GM23338 (cell line): Measurements from ENCODE around the gene NME5. TPM values are rescaled to one million over a fixed set of nuclear protein-coding genes. Genes with fewer than 3 reads are reported as not detected.

Source experiments
- ATAC-seq: fragments of 200-7000 bp; cut with Tn5 transposase; 3 replicates; pipeline ENCODE4 v1.9.1; 2020
- DNase-seq: peaks from one replicate; pipeline ENCODE4 v3.0.0-alpha.2; 2015; ENCODE audit warnings: low spot score
- H2AFZ ChIP-seq: fragments of 200-600 bp; sonication (generic); 2 replicates; pipeline ENCODE4 v1.8.0; 2016; ENCODE audit warnings: antibody characterized with exemption, mild to moderate bottlenecking, moderate library complexity
- H3F3A ChIP-seq: fragments of 200-600 bp; sonication (generic); replicated peaks from 2 replicates; pipeline ENCODE4 v1.8.0; 2017; ENCODE audit warnings: antibody characterized with exemption, mixed run types, low read depth
- H3K27ac ChIP-seq: fragments of 200-600 bp; sonication (generic); 2 replicates; pipeline ENCODE4 v1.6.1; 2016; ENCODE audit warnings: low read depth
- H3K27me3 ChIP-seq: fragments of 200-600 bp; sonication (generic); 2 replicates; pipeline ENCODE4 v1.8.0; 2016; ENCODE audit warnings: mild to moderate bottlenecking, mixed run types, moderate library complexity; ENCODE audit not compliant: insufficient read depth
- H3K36me3 ChIP-seq: fragments of 200-600 bp; sonication (generic); 2 replicates; pipeline ENCODE4 v1.8.0; 2016; ENCODE audit warnings: mild to moderate bottlenecking; ENCODE audit not compliant: insufficient read depth
- H3K4me1 ChIP-seq: fragments of 200-600 bp; sonication (generic); 2 replicates; pipeline ENCODE4 v1.8.0; 2016; ENCODE audit warnings: mild to moderate bottlenecking, moderate library complexity; ENCODE audit not compliant: insufficient read depth
- H3K4me2 ChIP-seq: fragments of 200-600 bp; sonication (generic); 2 replicates; pipeline ENCODE4 v1.7.1; 2017; ENCODE audit warnings: mixed run types
- H3K4me3 ChIP-seq: fragments of 200-600 bp; sonication (generic); 2 replicates; pipeline ENCODE4 v1.6.1; 2016; ENCODE audit warnings: mixed run types
- H3K79me2 ChIP-seq: fragments of 200-600 bp; sonication (generic); replicated peaks from 2 replicates; pipeline ENCODE4 v1.8.0; 2017; ENCODE audit warnings: mild to moderate bottlenecking; ENCODE audit not compliant: insufficient read depth
- H3K9me2 ChIP-seq: fragments of 200-600 bp; sonication (generic); 2 replicates; pipeline ENCODE4 v1.8.0; 2017; ENCODE audit not compliant: insufficient read depth
- H4K20me1 ChIP-seq: fragments of 200-600 bp; sonication (generic); replicated peaks from 2 replicates; pipeline ENCODE4 v1.8.0; 2017; ENCODE audit warnings: mild to moderate bottlenecking; ENCODE audit not compliant: insufficient read depth
- H3K27ac Mint-ChIP-seq: 2 replicates; pipeline ENCODE4 v1.8.0; 2020; ENCODE audit warnings: inconsistent platforms, mild to moderate bottlenecking, moderate library complexity, mixed read lengths
- H3K27me3 Mint-ChIP-seq: 3 replicates; pipeline ENCODE4 v1.8.0; 2022; ENCODE audit warnings: low read depth, mild to moderate bottlenecking, moderate library complexity, mixed read lengths, inconsistent platforms; ENCODE audit not compliant: insufficient read depth, poor library complexity
- H3K36me3 Mint-ChIP-seq: 3 replicates; pipeline ENCODE4 v1.8.0; 2021; ENCODE audit warnings: low read depth, mild to moderate bottlenecking, inconsistent platforms, moderate library complexity, mixed read lengths
- H3K4me1 Mint-ChIP-seq: 3 replicates; pipeline ENCODE4 v1.8.0; 2020; ENCODE audit warnings: mild to moderate bottlenecking, inconsistent platforms, mixed read lengths
- H3K4me3 Mint-ChIP-seq: 3 replicates; pipeline ENCODE4 v1.8.0; 2021; ENCODE audit warnings: moderate library complexity, mild to moderate bottlenecking, inconsistent platforms, mixed read lengths
- H3K9me3 Mint-ChIP-seq: 3 replicates; pipeline ENCODE4 v1.8.0; 2020; ENCODE audit warnings: moderate library complexity, mild to moderate bottlenecking, inconsistent platforms, mixed read lengths
- CREB1 ChIP-seq: fragments of 250-450 bp; sonication (Bioruptor Pico); IDR thresholded peaks from 2 replicates; pipeline ENCODE4 v1.5.0; 2020; ENCODE audit warnings: low read depth, mild to moderate bottlenecking, moderate library complexity
- EZH2 ChIP-seq: fragments of 200-600 bp; sonication (generic); IDR thresholded peaks from one replicate; pipeline ENCODE4 v1.8.0; 2017; ENCODE audit warnings: antibody characterized with exemption, mild to moderate bottlenecking, low read depth; ENCODE audit not compliant: unreplicated experiment
- POLR2AphosphoS5 ChIP-seq: IDR thresholded peaks from 2 replicates; pipeline ENCODE4 v1.6.1; 2016; ENCODE audit warnings: antibody characterized with exemption, low read depth
- STAT1 ChIP-seq: IDR thresholded peaks from one replicate; pipeline ENCODE4 v1.6.1; 2016; ENCODE audit warnings: antibody characterized with exemption; ENCODE audit not compliant: unreplicated experiment
- ZNF114 ChIP-seq: fragments of 250-450 bp; sonication (Bioruptor Pico); IDR thresholded peaks from 2 replicates; pipeline ENCODE4 v1.5.0; 2020; ENCODE audit warnings: mild to moderate bottlenecking, moderate library complexity
- polyA plus RNA-seq: library from polyadenylated mRNA; unstranded; fragments of >200 nt; fragmentation: Nextera tagmentation; extraction: Ambion mirVana; gene quantifications from 2 replicates; pipeline ENCODE4 v1.2.1, GENCODE V29; 2016
- total RNA-seq: library from RNA; depleted of rRNA; stranded (reverse); fragments of >200 nt; shearing (Covaris generic); gene quantifications from 2 replicates; pipeline ENCODE4 v1.2.3, GENCODE V29; 2014
- TF ChIP-seq, protein P1 (sequence below): fragments of 250-450 bp; sonication (Bioruptor Pico); IDR thresholded peaks from 2 replicates; pipeline ENCODE4 v1.5.0; 2020; ENCODE audit warnings: mild to moderate bottlenecking, moderate library complexity

Gene NME5
- total and polyA plus RNA-seq, 2 experiments from 2014 or later: 0.45 TPM; not detected in 1

DNA sequence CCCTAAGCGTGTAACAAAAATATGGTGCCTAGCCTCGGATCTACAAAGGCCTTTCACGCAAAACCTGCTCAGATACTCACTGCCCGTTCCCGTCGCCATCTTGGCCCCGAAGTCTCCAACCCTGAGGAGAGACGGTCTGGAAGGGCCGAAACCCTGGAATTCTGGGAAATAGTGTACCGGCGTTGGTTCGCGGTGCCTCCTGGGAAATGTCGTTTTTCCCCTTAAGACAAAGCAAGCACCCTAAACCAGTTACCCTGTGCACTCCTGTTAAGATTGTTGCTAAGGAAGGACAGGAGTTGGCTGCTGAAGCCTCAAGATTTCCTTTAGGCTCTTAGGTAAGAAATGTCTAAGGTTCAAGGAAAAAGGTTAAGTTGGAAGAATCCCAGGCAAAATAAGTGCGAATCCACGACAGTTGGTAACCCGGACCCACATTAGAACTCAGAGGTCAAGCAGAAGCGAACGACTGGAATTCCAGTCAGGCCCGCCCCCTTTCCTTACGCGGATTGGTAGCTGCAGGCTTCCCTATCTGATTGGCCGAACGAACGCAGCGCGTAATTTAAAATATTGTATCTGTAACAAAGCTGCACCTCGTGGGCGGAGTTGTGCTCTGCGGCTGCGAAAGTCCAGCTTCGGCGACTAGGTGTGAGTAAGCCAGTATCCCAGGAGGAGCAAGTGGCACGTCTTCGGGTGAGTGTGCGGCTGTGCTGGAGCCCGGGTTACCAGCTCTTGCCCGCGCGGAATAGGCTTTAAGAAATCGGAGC lies 39.5 kb upstream of the NME5 start, which contains the start of the genes BRD8 and KIF20A (continued):
- TF ChIP-seq, protein P1, sequence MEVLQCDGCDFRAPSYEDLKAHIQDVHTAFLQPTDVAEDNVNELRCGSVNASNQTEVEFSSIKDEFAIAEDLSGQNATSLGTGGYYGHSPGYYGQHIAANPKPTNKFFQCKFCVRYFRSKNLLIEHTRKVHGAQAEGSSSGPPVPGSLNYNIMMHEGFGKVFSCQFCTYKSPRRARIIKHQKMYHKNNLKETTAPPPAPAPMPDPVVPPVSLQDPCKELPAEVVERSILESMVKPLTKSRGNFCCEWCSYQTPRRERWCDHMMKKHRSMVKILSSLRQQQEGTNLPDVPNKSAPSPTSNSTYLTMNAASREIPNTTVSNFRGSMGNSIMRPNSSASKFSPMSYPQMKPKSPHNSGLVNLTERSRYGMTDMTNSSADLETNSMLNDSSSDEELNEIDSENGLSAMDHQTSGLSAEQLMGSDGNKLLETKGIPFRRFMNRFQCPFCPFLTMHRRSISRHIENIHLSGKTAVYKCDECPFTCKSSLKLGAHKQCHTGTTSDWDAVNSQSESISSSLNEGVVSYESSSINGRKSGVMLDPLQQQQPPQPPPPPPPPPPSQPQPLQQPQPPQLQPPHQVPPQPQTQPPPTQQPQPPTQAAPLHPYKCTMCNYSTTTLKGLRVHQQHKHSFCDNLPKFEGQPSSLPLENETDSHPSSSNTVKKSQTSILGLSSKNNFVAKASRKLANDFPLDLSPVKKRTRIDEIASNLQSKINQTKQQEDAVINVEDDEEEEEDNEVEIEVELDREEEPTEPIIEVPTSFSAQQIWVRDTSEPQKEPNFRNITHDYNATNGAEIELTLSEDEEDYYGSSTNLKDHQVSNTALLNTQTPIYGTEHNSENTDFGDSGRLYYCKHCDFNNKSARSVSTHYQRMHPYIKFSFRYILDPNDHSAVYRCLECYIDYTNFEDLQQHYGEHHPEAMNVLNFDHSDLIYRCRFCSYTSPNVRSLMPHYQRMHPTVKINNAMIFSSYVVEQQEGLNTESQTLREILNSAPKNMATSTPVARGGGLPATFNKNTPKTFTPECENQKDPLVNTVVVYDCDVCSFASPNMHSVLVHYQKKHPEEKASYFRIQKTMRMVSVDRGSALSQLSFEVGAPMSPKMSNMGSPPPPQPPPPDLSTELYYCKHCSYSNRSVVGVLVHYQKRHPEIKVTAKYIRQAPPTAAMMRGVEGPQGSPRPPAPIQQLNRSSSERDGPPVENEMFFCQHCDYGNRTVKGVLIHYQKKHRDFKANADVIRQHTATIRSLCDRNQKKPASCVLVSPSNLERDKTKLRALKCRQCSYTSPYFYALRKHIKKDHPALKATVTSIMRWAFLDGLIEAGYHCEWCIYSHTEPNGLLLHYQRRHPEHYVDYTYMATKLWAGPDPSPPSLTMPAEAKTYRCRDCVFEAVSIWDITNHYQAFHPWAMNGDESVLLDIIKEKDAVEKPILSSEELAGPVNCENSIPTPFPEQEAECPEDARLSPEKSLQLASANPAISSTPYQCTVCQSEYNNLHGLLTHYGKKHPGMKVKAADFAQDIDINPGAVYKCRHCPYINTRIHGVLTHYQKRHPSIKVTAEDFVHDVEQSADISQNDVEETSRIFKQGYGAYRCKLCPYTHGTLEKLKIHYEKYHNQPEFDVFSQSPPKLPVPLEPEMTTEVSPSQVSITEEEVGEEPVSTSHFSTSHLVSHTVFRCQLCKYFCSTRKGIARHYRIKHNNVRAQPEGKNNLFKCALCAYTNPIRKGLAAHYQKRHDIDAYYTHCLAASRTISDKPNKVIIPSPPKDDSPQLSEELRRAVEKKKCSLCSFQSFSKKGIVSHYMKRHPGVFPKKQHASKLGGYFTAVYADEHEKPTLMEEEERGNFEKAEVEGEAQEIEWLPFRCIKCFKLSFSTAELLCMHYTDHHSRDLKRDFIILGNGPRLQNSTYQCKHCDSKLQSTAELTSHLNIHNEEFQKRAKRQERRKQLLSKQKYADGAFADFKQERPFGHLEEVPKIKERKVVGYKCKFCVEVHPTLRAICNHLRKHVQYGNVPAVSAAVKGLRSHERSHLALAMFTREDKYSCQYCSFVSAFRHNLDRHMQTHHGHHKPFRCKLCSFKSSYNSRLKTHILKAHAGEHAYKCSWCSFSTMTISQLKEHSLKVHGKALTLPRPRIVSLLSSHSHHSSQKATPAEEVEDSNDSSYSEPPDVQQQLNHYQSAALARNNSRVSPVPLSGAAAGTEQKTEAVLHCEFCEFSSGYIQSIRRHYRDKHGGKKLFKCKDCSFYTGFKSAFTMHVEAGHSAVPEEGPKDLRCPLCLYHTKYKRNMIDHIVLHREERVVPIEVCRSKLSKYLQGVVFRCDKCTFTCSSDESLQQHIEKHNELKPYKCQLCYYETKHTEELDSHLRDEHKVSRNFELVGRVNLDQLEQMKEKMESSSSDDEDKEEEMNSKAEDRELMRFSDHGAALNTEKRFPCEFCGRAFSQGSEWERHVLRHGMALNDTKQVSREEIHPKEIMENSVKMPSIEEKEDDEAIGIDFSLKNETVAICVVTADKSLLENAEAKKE (CRISPR knock-in tag): no peak
- TF ChIP-seq POLR2AphosphoS5 (peak; percentile 94), STAT1 (no peak), EZH2 (no peak), ZNF114 (CRISPR knock-in tag) (no peak)

DNA sequence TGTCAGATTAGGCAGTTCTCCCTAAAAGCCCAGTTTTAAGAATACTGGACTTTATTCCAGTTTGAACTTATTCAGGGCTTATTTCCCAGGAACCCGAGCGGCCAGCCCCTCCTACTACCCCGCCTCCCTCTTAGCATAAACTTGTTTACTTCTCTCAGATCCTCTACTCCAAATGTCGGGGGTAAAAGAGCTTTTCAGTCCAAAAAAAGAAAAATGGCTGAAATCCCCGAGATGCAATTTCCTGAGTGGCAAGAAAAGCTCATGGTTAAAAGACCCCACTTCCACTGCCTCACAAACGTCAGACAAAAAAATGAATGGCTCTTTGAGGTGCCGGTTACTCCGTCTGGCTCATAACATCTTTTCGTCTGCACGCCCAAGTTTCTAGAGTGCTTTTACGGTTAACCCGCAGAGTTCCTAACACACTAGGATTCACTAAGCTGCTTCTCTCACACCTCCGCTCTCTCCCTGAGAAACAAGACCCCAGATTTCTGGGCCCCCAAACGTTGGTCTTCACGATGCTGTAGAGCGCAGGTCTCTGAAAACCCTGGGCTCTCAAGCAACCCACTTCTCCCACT lies 38.8 kb upstream of the NME5 start:
- Mint-ChIP-seq H3K4me1 (peaks cover 2% of the 10 kb centered on the region; the same call in 2 of the 3 replicates), H3K4me3 (no peak overlapping the region), H3K9me3 (no peaks in the 10 kb centered on the region), H3K36me3 (peaks cover 58% of the 10 kb centered on the region), H3K27me3 (peaks cover 5% of the 10 kb centered on the region), H3K27ac (no peak overlapping the region)
- Histone ChIP-seq H3K36me3 (peaks cover 44% of the 10 kb centered on the region), H3K4me3 (peak overlapping the region; percentile 73), H3K4me1 (peaks cover 12% of the 10 kb centered on the region), H3K27me3 (no peaks in the 10 kb centered on the region), H4K20me1 (no peaks in the 10 kb centered on the region; the same call in 1 of the 2 replicates), H2AFZ (peak overlapping the region; percentile 58; the same call in 1 of the 2 replicates), H3K4me2 (peak overlapping the region; percentile 86), H3K79me2 (peaks cover 56% of the 10 kb centered on the region), H3K9me2 (no peaks in the 10 kb centered on the region), H3F3A (0 out of 2 replicates have a peak, but pooled peaks cover 6% of the 10 kb centered on the region), H3K27ac (peak overlapping the region; percentile 83)
- DNase-seq (peak; percentile 65), ATAC-seq (peak; percentile 20)
- TF ChIP-seq CREB1 (CRISPR knock-in tag) (no peak), ZNF114 (CRISPR knock-in tag) (no peak)
- TF ChIP-seq, protein P1 (CRISPR knock-in tag): no peak
